Left lobe of liver (tissue), 2 donors: ENCODE measurements around the gene ATP5MC3. TPM values are rescaled to one million over a fixed set of nuclear protein-coding genes. Genes with fewer than 3 reads are reported as not detected.
"Not testable (repeated sequence)": the region's sequence is repeated elsewhere in the genome, so short reads cannot be mapped to it uniquely, and the experiment has no call there.

Source experiments
- ATAC-seq: fragments of 200-7000 bp; cut with Tn5 transposase; one replicate; pipeline ENCODE4 v1.9.1; 2020; ENCODE audit warnings: mild to moderate bottlenecking, moderate library complexity
- DNase-seq: peaks from one replicate; pipeline ENCODE4 v3.0.0-alpha.2; 2020; ENCODE audit warnings: low spot score
- total RNA-seq: library from RNA; stranded (reverse); gene quantifications from one replicate; pipeline ENCODE4 v1.2.1, GENCODE V29; 2021
- donor health status: DM: no; HTN: no; CAD: no; lungs with moderate emphysema.
- donor health status: DM: no; HTN: yes; CAD: no.

ATP5MC3 gene
- total RNA-seq: 192 TPM

- peak; percentile 94 for ATAC-seq
- peak; percentile 96 for DNase-seq
Measured at GRCh38 chr2:175181104-175181876, at the start of gene ATP5MC3. TSS of gene ATP5MC3 (minus strand) at chr2:175181710. CDS start at chr2:175181393, 317 bp downstream.

GRCh38 chr2:175228601-175229000 is 47.1 kb upstream of the ATP5MC3 start:
- ATAC-seq, DNase-seq: not testable (repeated sequence)

- ATAC-seq: no peak
Measured at GRCh38 chr2:175228179-175228578, 46.7 kb upstream of the ATP5MC3 start.

GRCh38 chr2:175227393-175227792 is 45.9 kb upstream of the ATP5MC3 start:
- no peak for DNase-seq
- no peak for ATAC-seq

More at GRCh38 chr2:175228179-175228578, 46.7 kb upstream of the ATP5MC3 start:
- DNase-seq: no peak

- DNase-seq (no peak), ATAC-seq (no peak)
Measured at GRCh38 chr2:175220075-175220474, 38.6 kb upstream of the ATP5MC3 start.

- DNase-seq: no peak
- ATAC-seq: no peak
Measured at GRCh38 chr2:175218551-175218950, 37.0 kb upstream of the ATP5MC3 start.

- DNase-seq: peak; percentile 48
- peak; percentile 43 for ATAC-seq
Measured at GRCh38 chr2:175207741-175208438, 26.4 kb upstream of the ATP5MC3 start.

GRCh38 chr2:175206866-175207265 is 25.4 kb upstream of the ATP5MC3 start:
- ATAC-seq: no peak
- DNase-seq: no peak

GRCh38 chr2:175205523-175205922 is 24.0 kb upstream of the ATP5MC3 start:
- no peak for DNase-seq

GRCh38 chr2:175203621-175204496 is 22.3 kb upstream of the ATP5MC3 start:
- ATAC-seq (peak; percentile 100), DNase-seq (peak; percentile 59)

More at GRCh38 chr2:175205523-175205922, 24.0 kb upstream of the ATP5MC3 start:
- no peak for ATAC-seq

GRCh38 chr2:175195012-175195411 is 13.5 kb upstream of the ATP5MC3 start:
- DNase-seq (no peak), ATAC-seq (no peak)

GRCh38 chr2:175188761-175189160 is 7.3 kb upstream of the ATP5MC3 start:
- no peak for ATAC-seq

GRCh38 chr2:175187378-175187777 is 5.9 kb upstream of the ATP5MC3 start:
- ATAC-seq (peak; percentile 52), DNase-seq (no peak)

More at GRCh38 chr2:175188761-175189160, 7.3 kb upstream of the ATP5MC3 start:
- no peak for DNase-seq

GRCh38 chr2:175183674-175184073 is 2.2 kb upstream of the ATP5MC3 start:
- no peak for DNase-seq
- ATAC-seq: no peak

GRCh38 chr2:175181877-175182308 is 383 bp upstream of the ATP5MC3 start:
- ATAC-seq (no peak), DNase-seq (no peak)

- ATAC-seq: peak; percentile 88
- peak; percentile 68 for DNase-seq
Measured at GRCh38 chr2:175180701-175181103, 808 bp downstream of the ATP5MC3 start.

- ATAC-seq: no peak
- DNase-seq: no peak
Measured at GRCh38 chr2:175176624-175177023, 4.9 kb downstream of the ATP5MC3 start.

- ATAC-seq (no peak), DNase-seq (no peak)
Measured at GRCh38 chr2:175175896-175176295, 5.6 kb downstream of the ATP5MC3 start.

- ATAC-seq (no peak), DNase-seq (no peak)
Measured at GRCh38 chr2:175175320-175175719, 6.2 kb downstream of the ATP5MC3 start.

- DNase-seq (no peak), ATAC-seq (no peak)
Measured at GRCh38 chr2:175170659-175171304, 10.7 kb downstream of the ATP5MC3 start.
